Ishikawa (cell line): ENCODE data around the gene MAP3K4.

ENCODE experiments used
- CEBPB ChIP-seq: IDR thresholded peaks from 2 replicates; pipeline ENCODE4 v1.6.1; 2012
- CREB1 ChIP-seq: IDR thresholded peaks from 2 replicates; pipeline ENCODE4 v1.6.1; 2012; ENCODE audit warnings: low read depth
- EGR1 ChIP-seq: IDR thresholded peaks from 2 replicates; pipeline ENCODE4 v1.6.1; 2012
- EP300 ChIP-seq: IDR thresholded peaks from 2 replicates; pipeline ENCODE4 v1.6.1; 2012; ENCODE audit warnings: borderline replicate concordance
- FOXM1 ChIP-seq: IDR thresholded peaks from 2 replicates; pipeline ENCODE4 v1.6.1; 2012; ENCODE audit warnings: low read depth, borderline replicate concordance
- MAX ChIP-seq: IDR thresholded peaks from 2 replicates; pipeline ENCODE4 v1.6.1; 2012
- NFIC ChIP-seq: IDR thresholded peaks from 2 replicates; pipeline ENCODE4 v1.6.1; 2012
- RAD21 ChIP-seq: IDR thresholded peaks from 2 replicates; pipeline ENCODE4 v1.6.1; 2012; ENCODE audit warnings: low read depth
- REST ChIP-seq: IDR thresholded peaks from 2 replicates; pipeline ENCODE4 v1.6.1; 2012; ENCODE audit warnings: low read depth, mild to moderate bottlenecking
- TAF1 ChIP-seq: IDR thresholded peaks from 2 replicates; pipeline ENCODE4 v1.6.1; 2012; ENCODE audit warnings: low read depth, mild to moderate bottlenecking
- TCF12 ChIP-seq: IDR thresholded peaks from 2 replicates; pipeline ENCODE4 v1.6.1; 2012; ENCODE audit warnings: low read depth
- TEAD4 ChIP-seq: IDR thresholded peaks from 2 replicates; pipeline ENCODE4 v1.6.1; 2012
- USF1 ChIP-seq: IDR thresholded peaks from 2 replicates; pipeline ENCODE4 v1.6.1; 2012
- YY1 ChIP-seq: IDR thresholded peaks from 2 replicates; pipeline ENCODE4 v1.6.1; 2012; ENCODE audit warnings: low read depth
- ZBTB7A ChIP-seq: IDR thresholded peaks from 2 replicates; pipeline ENCODE4 v1.6.1; 2012; ENCODE audit warnings: low read depth

Gene MAP3K4

GRCh38 chr6:161011492-161012480, 20.2 kb downstream of the MAP3K4 start:
- TF ChIP-seq CREB1 = no peak
- TF ChIP-seq REST = no peak
- TF ChIP-seq USF1 = no peak
- no peak for TF ChIP-seq MAX
- no peak for TF ChIP-seq EGR1
- no peak for TF ChIP-seq YY1
- no peak for TF ChIP-seq EP300
- no peak for TF ChIP-seq TEAD4
- TF ChIP-seq TAF1 = no peak
- TF ChIP-seq RAD21 = no peak
- TF ChIP-seq TCF12 = no peak

- TF ChIP-seq TEAD4 (no peak), USF1 (no peak), YY1 (no peak), RAD21 (no peak), MAX (no peak), EP300 (no peak), TCF12 (no peak), REST (no peak), EGR1 (no peak), TAF1 (no peak), ZBTB7A (no peak), CREB1 (no peak), CEBPB (no peak), NFIC (no peak), FOXM1 (no peak)
These were observed 22.1 kb downstream of the MAP3K4 start for GRCh38 chr6:161013695-161014094.

GRCh38 chr6:161017766-161018564, 26.4 kb downstream of the MAP3K4 start:
- TF ChIP-seq TAF1 (no peak), CEBPB (no peak), YY1 (no peak), RAD21 (no peak), TEAD4 (no peak), EP300 (no peak), NFIC (no peak), REST (no peak), MAX (no peak), USF1 (no peak), ZBTB7A (no peak), TCF12 (no peak), FOXM1 (no peak), CREB1 (no peak)
